Astrocyte of the cerebellum (primary cell): ENCODE measurements around the gene LY86.
"Not testable (repeated sequence)": the region's sequence is repeated elsewhere in the genome, so short reads cannot be mapped to it uniquely, and the experiment has no call there.

Experiments used
- DNase-seq: peaks from one replicate; pipeline ENCODE4 v3.0.0-alpha.2; 2011; ENCODE audit warnings: low read depth
- H3K4me3 ChIP-seq: 2 replicates; pipeline ENCODE4 v1.5.1; 2011; ENCODE audit warnings: mild to moderate bottlenecking, low read depth, low read length, moderate library complexity
- in situ Hi-C: cut with HindIII; loops from 2 replicates; pipeline ENCODE4 v1.10.0; 2017; ENCODE audit warnings: low sequenced_read_pairs
- TF ChIP-seq, protein P1 (sequence below): IDR thresholded peaks from 2 replicates; pipeline ENCODE4 v1.5.1; 2012; ENCODE audit warnings: low read length, low read depth, moderate library complexity, mild to moderate bottlenecking; ENCODE audit errors: missing control alignments

Gene LY86

DNA sequence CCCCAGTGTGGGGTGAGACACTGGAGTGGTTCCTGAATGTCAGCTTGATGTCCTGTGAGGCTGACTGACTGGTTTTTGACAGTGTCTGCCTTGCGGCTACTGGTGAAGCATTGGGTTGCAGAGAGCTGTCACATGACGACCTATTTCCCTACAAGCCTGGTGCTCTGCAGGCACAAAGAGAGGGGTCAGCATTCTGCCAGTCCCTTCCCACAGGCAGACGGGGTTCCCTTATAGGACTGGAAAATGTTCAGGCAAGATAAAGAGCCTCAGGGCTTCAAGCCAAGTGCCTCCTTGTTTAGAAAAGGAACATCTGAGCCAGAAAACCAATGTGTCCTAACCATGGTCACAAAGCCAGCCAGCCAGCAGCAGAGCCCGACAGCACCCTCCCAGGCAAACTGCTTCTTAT, 11.0 kb downstream of the LY86 start:
- DNase-seq = no peak
- TF ChIP-seq, protein P1, sequence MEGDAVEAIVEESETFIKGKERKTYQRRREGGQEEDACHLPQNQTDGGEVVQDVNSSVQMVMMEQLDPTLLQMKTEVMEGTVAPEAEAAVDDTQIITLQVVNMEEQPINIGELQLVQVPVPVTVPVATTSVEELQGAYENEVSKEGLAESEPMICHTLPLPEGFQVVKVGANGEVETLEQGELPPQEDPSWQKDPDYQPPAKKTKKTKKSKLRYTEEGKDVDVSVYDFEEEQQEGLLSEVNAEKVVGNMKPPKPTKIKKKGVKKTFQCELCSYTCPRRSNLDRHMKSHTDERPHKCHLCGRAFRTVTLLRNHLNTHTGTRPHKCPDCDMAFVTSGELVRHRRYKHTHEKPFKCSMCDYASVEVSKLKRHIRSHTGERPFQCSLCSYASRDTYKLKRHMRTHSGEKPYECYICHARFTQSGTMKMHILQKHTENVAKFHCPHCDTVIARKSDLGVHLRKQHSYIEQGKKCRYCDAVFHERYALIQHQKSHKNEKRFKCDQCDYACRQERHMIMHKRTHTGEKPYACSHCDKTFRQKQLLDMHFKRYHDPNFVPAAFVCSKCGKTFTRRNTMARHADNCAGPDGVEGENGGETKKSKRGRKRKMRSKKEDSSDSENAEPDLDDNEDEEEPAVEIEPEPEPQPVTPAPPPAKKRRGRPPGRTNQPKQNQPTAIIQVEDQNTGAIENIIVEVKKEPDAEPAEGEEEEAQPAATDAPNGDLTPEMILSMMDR = no peak
- in situ Hi-C loops = no loop called here
- H3K4me3 ChIP-seq = no peak overlapping the region

DNA sequence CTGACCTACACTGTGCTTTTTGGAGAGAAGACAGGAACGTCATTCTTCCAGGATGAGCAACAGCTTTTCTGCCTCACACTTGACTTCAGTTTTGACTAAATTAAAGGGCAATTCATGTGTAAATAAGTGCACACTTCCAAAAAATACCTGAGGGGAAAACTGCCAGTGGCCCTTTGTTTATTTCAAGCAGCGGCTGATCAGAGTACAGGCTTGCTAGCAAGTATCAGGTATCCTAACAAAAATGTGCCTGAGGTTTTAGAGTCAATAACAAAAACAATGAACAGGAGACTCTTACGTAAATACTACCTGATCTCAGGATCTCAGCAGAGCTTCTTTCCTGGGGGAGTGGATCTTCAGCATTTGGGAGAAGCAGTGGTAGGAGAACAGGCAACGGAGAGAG, 12.4 kb downstream of the LY86 start:
- TF ChIP-seq, protein P1 = no peak
- in situ Hi-C loops = no loop called here
- no peak overlapping the region for H3K4me3 ChIP-seq
- DNase-seq = no peak

DNA sequence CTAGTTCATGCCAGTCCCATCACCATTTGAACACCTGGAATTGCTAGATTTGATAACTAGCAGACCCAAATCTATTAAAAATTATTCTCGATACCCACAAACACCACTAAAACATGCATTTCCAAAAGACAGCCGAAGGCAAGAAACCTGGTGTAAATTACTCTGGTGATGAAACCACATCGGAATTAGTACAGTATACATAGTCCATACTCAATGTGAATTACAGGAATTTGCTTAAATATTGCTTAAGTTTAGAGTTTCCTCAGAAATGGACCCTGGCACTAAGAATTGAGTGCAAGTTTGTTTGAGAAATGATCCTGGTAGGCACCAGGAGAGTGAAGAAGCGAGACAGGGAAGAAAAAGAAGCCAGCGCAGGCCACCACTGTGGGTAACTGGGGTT, 13.7 kb downstream of the LY86 start:
- TF ChIP-seq, protein P1 = no peak
- DNase-seq = no peak
- in situ Hi-C loops = no loop called here
- H3K4me3 ChIP-seq = no peak overlapping the region

DNA sequence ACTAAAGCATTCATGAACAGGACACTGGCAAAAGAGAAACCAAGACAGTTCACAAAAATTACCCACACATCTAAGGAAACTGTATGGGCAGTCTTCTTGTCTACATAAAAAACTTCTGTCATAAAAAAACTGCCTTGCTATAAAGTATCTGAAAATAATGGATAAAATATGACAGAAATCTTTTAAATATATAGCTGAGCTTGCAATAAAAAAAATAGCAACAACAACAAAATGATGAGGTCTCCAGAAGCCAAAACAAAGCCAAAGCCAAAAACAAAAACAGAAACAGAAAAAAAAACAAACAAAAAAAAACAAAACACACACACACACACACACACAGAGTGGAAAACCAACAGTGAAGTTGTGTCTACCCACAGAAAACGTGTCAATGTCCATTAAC, 14.8 kb downstream of the LY86 start:
- in situ Hi-C loops = no loop called here
- DNase-seq = no peak
- no peak overlapping the region for H3K4me3 ChIP-seq
- TF ChIP-seq, protein P1 = no peak

DNA sequence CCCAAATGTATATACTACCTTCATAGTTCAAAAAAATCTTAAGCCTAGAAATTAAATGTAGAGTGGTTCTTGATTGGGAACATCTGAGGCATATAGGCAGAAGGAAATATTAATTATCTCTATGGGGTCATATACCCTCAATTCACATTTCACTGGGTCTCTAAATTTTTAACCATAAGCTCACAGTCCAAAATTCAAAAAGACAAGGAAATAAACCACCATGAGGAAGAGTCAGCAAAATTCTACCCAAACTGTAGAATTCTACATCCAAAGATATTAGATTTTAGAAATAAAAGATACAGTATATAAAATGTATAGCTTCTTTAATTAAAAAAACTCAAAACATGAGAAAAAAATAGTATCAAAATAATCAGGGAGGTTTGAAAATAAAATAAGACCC, 15.5 kb downstream of the LY86 start:
- no peak overlapping the region for H3K4me3 ChIP-seq
- no peak for DNase-seq
- in situ Hi-C loops = no loop called here
- TF ChIP-seq, protein P1 = no peak

DNA sequence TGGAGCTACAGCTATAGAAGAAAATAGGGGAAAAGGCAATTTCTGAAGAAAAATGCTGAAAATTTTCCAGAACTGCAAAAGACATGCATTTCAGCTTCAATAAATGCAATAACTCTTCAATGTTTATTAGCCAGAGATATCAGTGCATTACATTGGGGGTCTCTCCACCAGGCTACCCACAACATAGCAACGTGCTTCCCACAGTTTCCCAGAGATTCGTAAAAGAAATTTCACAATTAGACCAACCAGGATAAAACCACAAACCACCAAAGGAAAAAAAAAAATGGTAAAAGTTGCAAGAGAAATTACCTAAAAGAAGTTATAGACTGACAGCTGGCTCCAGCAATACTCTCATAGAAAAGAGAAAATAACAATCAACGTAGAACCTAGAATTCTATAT, 16.0 kb downstream of the LY86 start:
- DNase-seq = no peak
- in situ Hi-C loops = no loop called here
- TF ChIP-seq, protein P1 = no peak
- no peak overlapping the region for H3K4me3 ChIP-seq

DNA sequence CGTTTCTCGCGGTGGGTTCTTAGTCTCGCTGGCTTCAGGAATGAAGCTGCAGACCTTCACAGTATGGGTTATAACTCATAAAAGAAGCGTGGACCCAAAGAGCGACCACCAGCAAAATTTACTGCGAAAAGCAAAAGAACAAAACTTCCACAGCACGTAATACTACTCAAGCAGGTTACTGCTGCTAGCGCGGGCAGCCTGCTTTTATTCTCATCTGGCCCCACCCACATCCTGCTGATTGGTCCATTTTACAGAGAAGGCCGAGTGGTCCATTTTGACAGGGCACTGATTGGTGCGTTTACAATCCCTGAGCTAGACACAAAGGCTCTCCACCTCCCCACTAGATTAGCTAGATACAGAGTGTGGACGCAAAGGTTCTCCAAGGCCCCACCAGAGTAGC, 17.4 kb downstream of the LY86 start:
- in situ Hi-C loops = no loop called here
- DNase-seq = no peak
- TF ChIP-seq, protein P1 = no peak
- no peak overlapping the region for H3K4me3 ChIP-seq

DNA sequence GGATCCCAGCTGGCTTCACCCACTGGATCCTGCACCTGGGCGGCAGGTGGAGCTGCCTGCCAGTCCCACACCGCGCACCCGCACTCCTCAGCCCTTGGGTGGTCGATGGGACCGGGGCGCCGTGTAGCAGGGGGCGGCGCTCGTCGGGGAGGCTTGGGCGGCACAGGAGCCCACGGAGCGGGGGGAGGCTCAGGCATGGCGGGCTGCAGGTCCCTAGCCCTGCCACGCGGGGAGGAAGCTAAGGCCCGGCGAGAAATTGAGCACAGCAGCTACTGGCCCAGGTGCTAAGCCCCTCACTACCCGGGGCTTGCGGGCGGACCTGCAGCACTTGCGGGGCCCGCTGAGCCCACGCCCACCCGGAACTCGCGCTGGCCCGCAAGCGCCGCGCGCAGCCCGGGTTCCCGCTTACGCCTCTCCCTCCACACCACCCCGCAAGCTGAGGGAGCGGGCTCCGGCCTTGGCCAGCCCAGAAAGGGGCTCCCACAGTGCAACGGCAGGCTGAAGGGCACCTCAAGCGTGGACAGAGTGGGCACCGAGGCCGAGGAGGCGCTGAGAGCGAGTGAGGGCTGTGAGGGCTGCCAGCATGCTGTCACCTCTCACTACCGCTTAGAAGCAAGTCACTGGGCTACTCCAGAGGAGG, 18.0 kb downstream of the LY86 start:
- in situ Hi-C loops, DNase-seq, H3K4me3 ChIP-seq: not testable (repeated sequence)
